HFFc6 (cell line): ENCODE results near the gene EPB41L2. TPM values are rescaled to one million over a fixed set of nuclear protein-coding genes. Genes with fewer than 3 reads are reported as not detected.

Source experiments
- DNase-seq: peaks from one replicate; pipeline ENCODE4 v3.0.0-alpha.2; 2018
- H3K27ac Mint-ChIP-seq: 2 replicates; pipeline ENCODE4 v1.8.0; 2020; ENCODE audit warnings: mild to moderate bottlenecking, mixed read lengths
- H3K27me3 Mint-ChIP-seq: 2 replicates; pipeline ENCODE4 v1.8.0; 2021; ENCODE audit warnings: mild to moderate bottlenecking, moderate library complexity, mixed read lengths; ENCODE audit not compliant: insufficient read depth
- H3K36me3 Mint-ChIP-seq: 2 replicates; pipeline ENCODE4 v1.8.0; 2021; ENCODE audit warnings: low read depth, mixed read lengths
- H3K4me1 Mint-ChIP-seq: 2 replicates; pipeline ENCODE4 v1.8.0; 2020; ENCODE audit warnings: low read depth, mixed read lengths
- H3K4me3 Mint-ChIP-seq: 2 replicates; pipeline ENCODE4 v1.8.0; 2020; ENCODE audit warnings: mild to moderate bottlenecking, moderate library complexity, mixed read lengths
- H3K9me3 Mint-ChIP-seq: 2 replicates; pipeline ENCODE4 v1.8.0; 2020; ENCODE audit warnings: mild to moderate bottlenecking, mixed read lengths
- CTCF ChIP-seq: fragments of 200-600 bp; sonication (generic); IDR thresholded peaks from 2 replicates; pipeline ENCODE4 v1.5.0; 2021; ENCODE audit warnings: antibody characterized with exemption, mild to moderate bottlenecking
- total RNA-seq, 6 experiments: library from RNA; stranded (reverse); fragmentation: NEBNext Ultra II Directional; extraction: Animal tissue kit (Norgen Biotek cat#: 25700); gene quantifications; 2 replicates in 1 of 6; 3 replicates in 5 of 6; pipeline ENCODE4 v1.2.3, GENCODE V29; 2021

EPB41L2 gene
- total RNA-seq, 6 experiments from 2014 or later, result 39.3 to 73.8 (median 60.7) TPM

- Mint-ChIP-seq H3K27me3 (no peaks in the 10 kb centered on the region; the same call in none of the 2 replicates), H3K27ac (no peak overlapping the region), H3K9me3 (no peaks in the 10 kb centered on the region), H3K4me1 (peaks cover 47% of the 10 kb centered on the region), H3K4me3 (no peak overlapping the region), H3K36me3 (no peaks in the 10 kb centered on the region; the same call in 1 of the 2 replicates)
- no peak for DNase-seq
- no peak for TF ChIP-seq CTCF
Measured at GRCh38 chr6:130847001-130847910, 215.8 kb downstream of the EPB41L2 start.

- no peak for DNase-seq
- Mint-ChIP-seq H3K27me3 (no peaks in the 10 kb centered on the region; the same call in none of the 2 replicates), H3K27ac (no peak overlapping the region), H3K4me1 (peaks cover 50% of the 10 kb centered on the region), H3K36me3 (no peaks in the 10 kb centered on the region), H3K9me3 (no peaks in the 10 kb centered on the region), H3K4me3 (no peak overlapping the region)
- no peak for TF ChIP-seq CTCF
Measured at GRCh38 chr6:130846501-130846900, 216.5 kb downstream of the EPB41L2 start.

- no peak overlapping the region for H3K4me3 Mint-ChIP-seq
- peaks cover 2% of the 10 kb centered on the region; the same call in 1 of the 2 replicates for H3K36me3 Mint-ChIP-seq
- no peaks in the 10 kb centered on the region; the same call in 1 of the 2 replicates for H3K27me3 Mint-ChIP-seq
- peak; percentile 54 for DNase-seq
- TF ChIP-seq CTCF, result peak; percentile 79
- no peaks in the 10 kb centered on the region for H3K9me3 Mint-ChIP-seq
- H3K27ac Mint-ChIP-seq, result no peak overlapping the region
- H3K4me1 Mint-ChIP-seq, result peaks cover 37% of the 10 kb centered on the region
Measured at GRCh38 chr6:130843575-130844320, 219.3 kb downstream of the EPB41L2 start.

- Mint-ChIP-seq H3K36me3 (peaks cover 6% of the 10 kb centered on the region; the same call in 1 of the 2 replicates), H3K27me3 (no peaks in the 10 kb centered on the region), H3K4me1 (peaks cover 27% of the 10 kb centered on the region), H3K27ac (peak overlapping the region; percentile 3; the same call in 1 of the 2 replicates), H3K4me3 (no peak overlapping the region), H3K9me3 (no peaks in the 10 kb centered on the region)
- TF ChIP-seq CTCF, result no peak
- DNase-seq, result no peak
Measured at GRCh38 chr6:130841128-130841728, 221.8 kb downstream of the EPB41L2 start.

- H3K9me3 Mint-ChIP-seq, result no peaks in the 10 kb centered on the region
- H3K4me3 Mint-ChIP-seq, result no peak overlapping the region
- H3K27ac Mint-ChIP-seq, result no peak overlapping the region
- peaks cover 27% of the 10 kb centered on the region for H3K4me1 Mint-ChIP-seq
- TF ChIP-seq CTCF, result no peak
- peaks cover 6% of the 10 kb centered on the region; the same call in 1 of the 2 replicates for H3K36me3 Mint-ChIP-seq
- H3K27me3 Mint-ChIP-seq, result no peaks in the 10 kb centered on the region
- DNase-seq, result no peak
Measured at GRCh38 chr6:130840050-130840449, 223.0 kb downstream of the EPB41L2 start.
